GM10847 (cell line): ENCODE measurements around the gene SDS.

Source experiments
- POLR2A ChIP-seq: IDR thresholded peaks from 2 replicates; pipeline ENCODE4 v1.6.1; 2011; ENCODE audit not compliant: insufficient read length; ENCODE audit errors: extremely low read depth

Gene SDS

DNA sequence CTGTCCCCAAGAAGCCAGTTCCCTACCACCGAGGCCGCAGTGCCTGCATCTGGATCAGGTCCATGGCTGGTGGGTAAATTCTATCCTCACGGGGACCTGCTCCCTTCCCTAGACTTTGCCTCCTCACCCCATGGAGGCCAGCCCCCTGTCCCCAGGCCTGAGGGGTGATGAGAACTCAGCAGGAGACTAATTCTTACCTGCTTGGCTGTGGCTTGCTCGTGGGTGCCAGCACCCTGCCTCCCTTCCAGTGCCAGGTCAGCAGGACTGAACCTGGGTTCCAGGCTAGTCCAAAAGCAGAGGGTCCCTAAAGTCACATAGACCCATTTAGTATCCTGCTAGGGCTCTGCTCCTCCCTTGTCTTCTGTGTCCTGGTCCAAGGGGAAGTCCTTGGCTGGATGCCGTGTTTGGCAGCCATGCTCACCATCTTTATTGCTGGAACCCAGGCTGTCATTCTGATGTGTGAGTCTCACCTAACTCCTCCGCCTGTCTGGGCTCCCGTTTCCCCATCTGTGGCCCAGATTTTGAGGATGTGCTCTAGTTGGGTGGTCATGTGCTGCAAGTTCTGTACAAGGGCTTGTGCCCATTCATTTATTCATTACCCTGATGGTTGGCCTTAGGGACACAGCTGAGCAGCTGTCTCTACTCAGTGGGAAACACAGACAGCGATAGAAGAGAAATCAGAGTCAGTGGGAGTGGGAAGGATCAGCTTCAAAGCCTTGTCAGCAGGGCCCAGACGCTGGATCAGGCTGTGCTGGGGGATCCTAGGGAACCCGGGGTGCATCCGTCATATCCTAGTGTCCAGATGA lies 44.4 kb downstream of the SDS start:
- TF ChIP-seq POLR2A: no peak

DNA sequence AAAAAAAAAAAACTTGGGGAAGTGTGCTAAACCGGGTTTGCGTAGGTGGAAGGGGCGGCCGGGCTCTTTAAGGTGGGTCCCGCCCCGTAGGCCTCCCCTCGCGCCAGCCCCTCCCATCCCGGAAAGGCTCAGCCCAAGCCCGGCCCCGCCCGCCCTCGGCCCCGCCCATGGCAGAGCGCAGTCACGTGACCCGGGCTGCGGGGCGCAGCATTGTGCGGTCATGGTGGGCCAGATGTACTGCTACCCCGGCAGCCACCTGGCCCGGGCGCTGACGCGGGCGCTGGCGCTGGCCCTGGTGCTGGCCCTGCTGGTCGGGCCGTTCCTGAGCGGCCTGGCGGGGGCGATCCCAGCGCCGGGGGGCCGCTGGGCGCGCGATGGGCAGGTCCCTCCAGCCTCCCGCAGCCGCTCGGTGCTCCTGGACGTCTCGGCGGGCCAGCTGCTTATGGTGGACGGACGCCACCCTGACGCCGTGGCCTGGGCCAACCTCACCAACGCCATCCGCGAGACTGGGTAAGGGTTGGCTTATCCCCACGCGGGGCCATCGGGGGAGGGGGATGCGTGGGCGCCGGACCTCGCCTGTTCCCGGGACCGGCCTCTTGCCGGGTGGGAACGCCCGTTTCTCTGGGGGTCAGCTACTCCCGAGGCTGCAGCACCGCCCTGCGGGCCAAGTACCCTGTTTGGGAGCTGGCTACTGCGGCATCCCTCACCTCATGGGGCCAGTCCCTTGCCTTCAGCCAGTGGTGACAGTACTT lies 45.1 kb downstream of the SDS start, which contains the start of gene PLBD2:
TSS of gene PLBD2 (plus strand) at position 207 of the 752 bp plus-strand sequence. CDS start at position 221, 14 bp downstream.
- peak; percentile 31 for TF ChIP-seq POLR2A

DNA sequence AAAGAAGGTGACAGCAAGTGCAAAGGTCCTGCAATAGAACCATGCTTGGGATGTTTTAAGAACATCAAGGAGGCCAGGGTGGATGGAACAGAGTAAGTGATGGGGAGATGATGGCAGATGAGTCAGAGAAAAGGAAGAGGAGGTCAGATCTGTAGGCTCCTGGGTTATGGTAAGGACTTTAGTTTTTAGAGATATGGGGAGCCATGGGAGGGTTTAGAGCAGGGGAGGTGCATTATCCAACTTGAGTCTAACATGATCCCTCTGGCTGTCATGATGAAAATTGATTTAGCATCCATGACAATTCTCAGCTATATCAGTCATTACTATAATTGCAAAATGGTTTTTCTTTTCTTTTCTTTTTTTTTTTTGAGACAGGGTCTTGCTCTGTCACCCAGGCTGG lies 52.6 kb downstream of the SDS start:
- TF ChIP-seq POLR2A: no peak

DNA sequence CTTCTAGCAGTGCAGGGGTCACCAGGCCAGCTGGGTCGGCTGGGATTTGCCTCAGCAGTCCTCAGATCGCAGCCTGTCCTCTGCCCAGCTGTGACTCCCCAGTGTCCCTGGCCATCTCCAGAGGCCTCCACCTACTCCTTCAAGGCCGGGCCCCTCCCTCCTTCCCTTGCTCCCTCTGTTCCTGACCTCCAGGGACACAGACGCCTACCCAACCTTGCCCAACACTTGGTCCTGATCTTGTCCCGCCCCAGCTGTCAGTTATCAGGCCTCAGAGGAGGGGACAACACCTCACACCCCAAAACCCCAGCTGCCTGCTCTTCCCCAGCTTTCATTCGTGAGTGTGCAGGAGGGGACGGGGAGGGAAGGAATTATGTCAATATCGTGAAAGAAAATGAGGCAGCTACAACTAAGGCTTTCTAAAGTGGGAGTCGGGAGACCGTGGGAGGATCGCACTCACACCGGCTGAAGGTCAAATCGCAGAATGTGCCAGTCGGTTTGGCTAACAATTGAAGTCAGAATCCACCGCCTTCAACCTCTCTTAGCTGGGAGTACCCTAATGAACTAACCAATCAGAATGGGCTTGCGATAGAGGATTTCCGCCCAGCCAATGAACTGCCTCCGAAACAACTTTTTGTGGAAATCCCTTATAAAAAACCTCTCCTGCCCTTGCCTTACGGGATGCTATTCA lies 54.7 kb downstream of the SDS start:
- TF ChIP-seq POLR2A: no peak

DNA sequence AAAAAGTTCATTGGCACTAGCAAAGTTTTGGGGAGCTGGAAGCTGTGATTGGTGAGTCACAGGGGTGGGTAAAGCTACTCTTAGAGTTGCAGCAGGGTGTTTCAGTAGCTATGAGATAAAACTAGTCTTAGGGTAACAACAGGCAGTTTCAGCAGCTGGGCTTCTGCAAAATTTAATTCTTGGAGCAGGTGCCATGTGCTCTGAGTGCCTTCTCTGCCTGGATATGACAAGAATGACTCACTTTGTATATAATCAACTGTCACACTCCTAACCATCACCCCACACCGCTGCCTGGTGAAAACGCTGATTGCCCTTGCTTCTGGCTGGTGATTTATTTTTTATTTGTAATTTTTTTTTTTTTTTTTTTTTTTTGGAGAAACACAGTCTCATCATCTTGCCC lies 55.8 kb downstream of the SDS start:
- no peak for TF ChIP-seq POLR2A

DNA sequence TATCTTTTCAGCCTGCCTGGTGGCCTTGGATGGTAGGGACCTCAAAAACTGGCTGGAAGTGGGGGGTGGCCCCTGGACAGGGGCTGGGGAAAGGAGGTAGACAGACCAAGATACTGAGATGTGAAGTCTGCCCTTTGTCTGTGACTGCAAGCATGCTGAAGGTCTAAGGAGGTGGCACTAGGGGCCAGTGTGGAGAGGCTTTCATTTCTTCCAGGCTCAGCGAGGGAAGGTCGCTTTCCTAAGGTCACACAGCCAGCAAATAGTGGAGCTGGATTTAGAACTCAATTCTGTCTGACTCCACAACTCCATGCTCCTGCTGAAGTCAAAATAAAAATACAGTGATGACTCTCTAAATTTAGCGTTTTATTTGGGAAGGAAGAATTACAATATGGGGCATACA lies 56.6 kb downstream of the SDS start:
- no peak for TF ChIP-seq POLR2A

DNA sequence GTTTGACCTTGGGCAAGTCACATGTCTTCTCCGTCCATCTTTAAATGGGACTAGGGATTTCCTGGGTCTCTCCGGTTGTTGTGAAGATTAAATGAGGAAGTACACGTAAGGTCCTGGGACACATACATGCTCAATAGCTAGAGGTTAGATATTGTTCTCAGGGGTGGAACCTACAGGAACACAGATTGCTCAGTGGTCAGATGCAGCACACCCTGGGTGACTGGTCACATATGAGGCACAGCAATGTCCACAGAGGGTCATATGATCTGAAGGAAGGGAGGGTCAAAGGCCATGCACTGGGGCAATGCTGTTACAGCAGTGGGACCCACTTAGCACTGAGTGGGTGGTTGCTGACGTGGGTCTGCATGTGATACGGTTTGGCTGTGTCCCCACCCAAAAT lies 57.3 kb downstream of the SDS start:
- no peak for TF ChIP-seq POLR2A

DNA sequence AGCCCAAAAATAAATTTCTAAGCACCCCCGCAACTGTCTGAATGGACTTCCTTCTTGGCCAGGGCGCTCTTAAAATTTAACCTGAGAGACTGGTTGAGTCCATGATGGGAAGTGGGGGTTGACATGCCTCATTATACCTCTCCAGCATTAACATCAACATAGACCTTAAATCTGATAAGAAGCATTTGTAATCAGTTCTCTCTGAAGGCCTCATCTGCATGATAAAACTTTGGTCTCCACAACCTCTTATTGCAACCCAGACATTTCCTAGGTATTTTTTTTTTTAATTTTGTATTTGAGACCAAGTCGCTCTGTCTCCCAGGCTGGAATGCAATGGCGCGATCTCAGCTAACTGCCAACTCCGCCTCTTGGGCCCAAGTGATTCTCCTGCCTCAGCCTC lies 58.4 kb downstream of the SDS start:
- TF ChIP-seq POLR2A: no peak
